H9 (cell line): ENCODE results near the gene EGFR. TPM values are rescaled to one million over a fixed set of nuclear protein-coding genes. Genes with fewer than 3 reads are reported as not detected.

ENCODE experiments used
- DNase-seq: peaks from one replicate; pipeline ENCODE4 v3.0.0-alpha.2; 2017
- H2AFZ ChIP-seq: one replicate; pipeline ENCODE4 v1.6.1; 2013; ENCODE audit warnings: mild to moderate bottlenecking, low read length, control low read depth, moderate library complexity
- H2AK5ac ChIP-seq: 2 replicates; pipeline ENCODE4 v1.6.1; 2013; ENCODE audit warnings: low read length, control low read depth, mixed read lengths; ENCODE audit not compliant: insufficient read length
- H2BK120ac ChIP-seq: one replicate; pipeline ENCODE4 v1.6.1; 2013; ENCODE audit warnings: low read depth, mild to moderate bottlenecking, low read length, control low read depth, inconsistent platforms; ENCODE audit not compliant: poor library complexity, severe bottlenecking
- H2BK12ac ChIP-seq: 2 replicates; pipeline ENCODE4 v1.6.1; 2013; ENCODE audit warnings: low read length, control low read depth, mixed read lengths, low read depth; ENCODE audit not compliant: insufficient read length
- H2BK15ac ChIP-seq: 2 replicates; pipeline ENCODE4 v1.6.1; 2013; ENCODE audit warnings: low read depth, low read length, control low read depth
- H2BK20ac ChIP-seq: one replicate; pipeline ENCODE4 v1.6.1; 2013; ENCODE audit warnings: low read depth, mild to moderate bottlenecking, low read length, control low read depth, inconsistent platforms; ENCODE audit not compliant: poor library complexity, severe bottlenecking
- H2BK5ac ChIP-seq: 2 replicates; pipeline ENCODE4 v1.6.1; 2013; ENCODE audit warnings: low read length, control low read depth, mixed read lengths; ENCODE audit not compliant: insufficient read length
- H3K14ac ChIP-seq: 2 replicates; pipeline ENCODE4 v1.6.1; 2013; ENCODE audit warnings: low read length, control low read depth; ENCODE audit not compliant: insufficient read depth
- H3K18ac ChIP-seq: 2 replicates; pipeline ENCODE4 v1.6.1; 2013; ENCODE audit warnings: low read depth, mild to moderate bottlenecking, mixed read lengths, low read length, control low read depth; ENCODE audit not compliant: insufficient read length
- H3K23ac ChIP-seq: 2 replicates; pipeline ENCODE4 v1.6.1; 2013; ENCODE audit warnings: low read length, control low read depth, mixed read lengths, low read depth; ENCODE audit not compliant: insufficient read length
- H3K23me2 ChIP-seq: 2 replicates; pipeline ENCODE4 v1.6.1; 2013; ENCODE audit warnings: low read depth, mild to moderate bottlenecking, mixed read lengths, low read length, control low read depth; ENCODE audit not compliant: insufficient read length, poor library complexity, severe bottlenecking
- H3K27ac ChIP-seq: 2 replicates; pipeline ENCODE4 v1.5.1; 2013; ENCODE audit warnings: low read length, control low read depth, mixed read lengths, low read depth; ENCODE audit not compliant: insufficient read length
- H3K27me3 ChIP-seq: 2 replicates; pipeline ENCODE4 v1.6.1; 2013; ENCODE audit warnings: low read length, control low read depth, inconsistent platforms; ENCODE audit not compliant: insufficient read depth
- H3K4ac ChIP-seq: 2 replicates; pipeline ENCODE4 v1.6.1; 2013; ENCODE audit warnings: low read depth, mild to moderate bottlenecking, control low read depth, inconsistent platforms, low read length, moderate library complexity
- H3K4me1 ChIP-seq: 2 replicates; pipeline ENCODE4 v1.6.1; 2013; ENCODE audit warnings: low read length, control low read depth, inconsistent platforms; ENCODE audit not compliant: insufficient read depth
- H3K4me2 ChIP-seq: 2 replicates; pipeline ENCODE4 v1.6.1; 2013; ENCODE audit warnings: low read length, control low read depth, mixed read lengths; ENCODE audit not compliant: insufficient read length, insufficient read depth
- H3K56ac ChIP-seq: 2 replicates; pipeline ENCODE4 v1.6.1; 2013; ENCODE audit warnings: low read depth, mild to moderate bottlenecking, mixed read lengths, low read length, control low read depth; ENCODE audit not compliant: insufficient read length
- H3K79me1 ChIP-seq: 2 replicates; pipeline ENCODE4 v1.6.1; 2013; ENCODE audit warnings: low read depth, mild to moderate bottlenecking, moderate library complexity, low read length, control low read depth, inconsistent platforms; ENCODE audit not compliant: insufficient read depth, poor library complexity, severe bottlenecking
- H3K79me2 ChIP-seq: 2 replicates; pipeline ENCODE4 v1.6.1; 2013; ENCODE audit warnings: low read length, control low read depth, inconsistent platforms; ENCODE audit not compliant: insufficient read depth
- H3K9ac ChIP-seq: 2 replicates; pipeline ENCODE4 v1.6.1; 2013; ENCODE audit warnings: low read length, control low read depth, mixed read lengths; ENCODE audit not compliant: insufficient read length; ENCODE audit errors: extremely low read depth
- H3K9me3 ChIP-seq: one replicate; pipeline ENCODE4 v1.6.1; 2013; ENCODE audit warnings: low read depth, low read length, inconsistent platforms; ENCODE audit not compliant: control insufficient read depth
- H3T11ph ChIP-seq: one replicate; pipeline ENCODE4 v1.6.1; 2013; ENCODE audit warnings: mild to moderate bottlenecking, low read length, control low read depth, inconsistent platforms
- H4K20me1 ChIP-seq: one replicate; pipeline ENCODE4 v1.6.1; 2013; ENCODE audit not compliant: control insufficient read depth, insufficient read length, insufficient read depth
- H4K5ac ChIP-seq: 2 replicates; pipeline ENCODE4 v1.6.1; 2013; ENCODE audit warnings: low read depth, mild to moderate bottlenecking, mixed read lengths, low read length, control low read depth; ENCODE audit not compliant: insufficient read length
- H4K8ac ChIP-seq: replicated peaks from 2 replicates; pipeline ENCODE4 v1.6.1; 2013; ENCODE audit warnings: low read length, control low read depth, mixed read lengths, low read depth; ENCODE audit not compliant: insufficient read length
- H4K91ac ChIP-seq: 2 replicates; pipeline ENCODE4 v1.6.1; 2013; ENCODE audit warnings: low read depth, mild to moderate bottlenecking, moderate library complexity, mixed read lengths, low read length, control low read depth; ENCODE audit not compliant: insufficient read length
- H3K27ac Mint-ChIP-seq, 3 experiments: 2 replicates in 2 of 3; 3 replicates in 1 of 3; pipeline ENCODE4 v1.8.0; 2020 to 2021; ENCODE audit warnings: mixed read lengths in 3 of 3, mild to moderate bottlenecking in 1 of 3, moderate library complexity in 1 of 3
- H3K27me3 Mint-ChIP-seq: 2 replicates; pipeline ENCODE4 v1.8.0; 2021; ENCODE audit warnings: low read depth, mild to moderate bottlenecking, moderate library complexity, mixed read lengths
- H3K36me3 Mint-ChIP-seq, 3 experiments: 2 replicates in 2 of 3; 3 replicates in 1 of 3; pipeline ENCODE4 v1.8.0; 2020 to 2021; ENCODE audit warnings: low read depth in 3 of 3, mixed read lengths in 3 of 3; ENCODE audit not compliant: insufficient read depth in 1 of 3
- H3K4me1 Mint-ChIP-seq, 2 experiments: 2 replicates each; pipeline ENCODE4 v1.8.0; 2020; ENCODE audit warnings: mixed read lengths in 2 of 2
- H3K4me3 Mint-ChIP-seq, 2 experiments: 2 replicates in 1 of 2; 3 replicates in 1 of 2; pipeline ENCODE4 v1.8.0; 2020 to 2021; ENCODE audit warnings: mild to moderate bottlenecking in 2 of 2, mixed read lengths in 2 of 2, moderate library complexity in 1 of 2
- H3K9me3 Mint-ChIP-seq, 2 experiments: 2 replicates in 1 of 2; 3 replicates in 1 of 2; pipeline ENCODE4 v1.8.0; 2020; ENCODE audit warnings: mild to moderate bottlenecking in 2 of 2, mixed read lengths in 2 of 2, moderate library complexity in 1 of 2
- WGBS: extraction: QIAGEN DNeasy Blood & Tissue Kit; methylation state at CpG from one replicate; pipeline ENCODE4 v1.1.7; 2013; ENCODE audit warnings: missing lambda C conversion rate, low lambda C conversion rate, mixed read lengths; ENCODE audit not compliant: insufficient read length; ENCODE audit errors: extremely low coverage; 5-methylcytosine and 5-hydroxymethylcytosine counted together
- total RNA-seq: library from RNA; stranded (reverse); gene quantifications from 2 replicates; pipeline ENCODE4 v1.2.1, GENCODE V29; 2021
- TF ChIP-seq, protein P1 (sequence below): fragments of 200-600 bp; sonication (generic); conservative IDR thresholded peaks from 3 replicates; pipeline ENCODE4 v1.8.0; 2021; ENCODE audit warnings: antibody characterized with exemption, mild to moderate bottlenecking

Gene EGFR
- total RNA-seq, 1 experiment from 2014 or later: 3.3 TPM

DNA sequence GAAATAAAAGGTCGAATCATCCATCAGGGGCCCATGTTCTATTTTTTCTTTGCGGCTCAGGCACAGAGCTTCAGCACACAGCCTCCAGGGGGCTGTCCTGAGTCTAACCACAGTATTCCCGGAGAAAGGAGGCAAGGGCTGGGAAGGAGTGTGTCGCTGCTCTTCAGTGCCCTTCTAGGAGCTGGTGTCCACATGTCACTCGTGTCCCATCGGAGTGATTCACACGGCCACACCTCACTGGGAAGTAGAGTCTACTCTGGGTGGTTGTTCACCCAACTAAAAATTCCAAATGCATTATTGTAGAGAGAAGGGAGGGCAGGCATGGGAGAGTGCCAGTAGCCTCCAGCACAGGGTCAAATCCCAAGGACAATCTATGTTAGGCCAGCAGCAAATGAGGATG, 231.5 kb downstream of the EGFR start:
- Mint-ChIP-seq H3K27ac (no peak overlapping the region), H3K9me3 (no peaks in the 10 kb centered on the region; a peak in 1 of 5 replicates), H3K4me3 (no peak overlapping the region; a peak in 1 of 5 replicates), H3K27me3 (peaks cover 41% of the 10 kb centered on the region), H3K4me1 (peaks cover 7 to 8% of the 10 kb centered on the region in 2 experiments), H3K36me3 (no peaks in the 10 kb centered on the region; a peak in 1 of 7 replicates)
- no peak overlapping the region for H2BK5ac ChIP-seq
- H2AK5ac ChIP-seq: no peak overlapping the region
- no peaks in the 10 kb centered on the region for H3K9me3 ChIP-seq
- H3K23me2 ChIP-seq: peaks cover 12% of the 10 kb centered on the region
- H4K5ac ChIP-seq: no peak overlapping the region
- H2BK15ac ChIP-seq: no peak overlapping the region
- peak overlapping the region; percentile 63 for H2AFZ ChIP-seq
- no peak overlapping the region for H3K56ac ChIP-seq
- no peak overlapping the region for H4K91ac ChIP-seq
- H3K27me3 ChIP-seq: peaks cover 16% of the 10 kb centered on the region; the same call in 1 of the 2 replicates
- TF ChIP-seq, protein P1, sequence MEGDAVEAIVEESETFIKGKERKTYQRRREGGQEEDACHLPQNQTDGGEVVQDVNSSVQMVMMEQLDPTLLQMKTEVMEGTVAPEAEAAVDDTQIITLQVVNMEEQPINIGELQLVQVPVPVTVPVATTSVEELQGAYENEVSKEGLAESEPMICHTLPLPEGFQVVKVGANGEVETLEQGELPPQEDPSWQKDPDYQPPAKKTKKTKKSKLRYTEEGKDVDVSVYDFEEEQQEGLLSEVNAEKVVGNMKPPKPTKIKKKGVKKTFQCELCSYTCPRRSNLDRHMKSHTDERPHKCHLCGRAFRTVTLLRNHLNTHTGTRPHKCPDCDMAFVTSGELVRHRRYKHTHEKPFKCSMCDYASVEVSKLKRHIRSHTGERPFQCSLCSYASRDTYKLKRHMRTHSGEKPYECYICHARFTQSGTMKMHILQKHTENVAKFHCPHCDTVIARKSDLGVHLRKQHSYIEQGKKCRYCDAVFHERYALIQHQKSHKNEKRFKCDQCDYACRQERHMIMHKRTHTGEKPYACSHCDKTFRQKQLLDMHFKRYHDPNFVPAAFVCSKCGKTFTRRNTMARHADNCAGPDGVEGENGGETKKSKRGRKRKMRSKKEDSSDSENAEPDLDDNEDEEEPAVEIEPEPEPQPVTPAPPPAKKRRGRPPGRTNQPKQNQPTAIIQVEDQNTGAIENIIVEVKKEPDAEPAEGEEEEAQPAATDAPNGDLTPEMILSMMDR: peak; percentile 84
- H3K79me2 ChIP-seq: no peaks in the 10 kb centered on the region
- H3K18ac ChIP-seq: no peak overlapping the region
- no peak overlapping the region for H3T11ph ChIP-seq
- H4K20me1 ChIP-seq: no peaks in the 10 kb centered on the region
- H3K14ac ChIP-seq: no peak overlapping the region
- H4K8ac ChIP-seq: no peak overlapping the region
- peak; percentile 77 for DNase-seq
- H3K27ac ChIP-seq: no peak overlapping the region
- no peaks in the 10 kb centered on the region for H3K79me1 ChIP-seq
- no peaks in the 10 kb centered on the region for H3K4me1 ChIP-seq
- H3K9ac ChIP-seq: no peak overlapping the region
- H2BK120ac ChIP-seq: no peak overlapping the region
- WGBS: no CpG with 5 or more reads among the region's 7 CpGs
- H2BK20ac ChIP-seq: no peak overlapping the region
- no peak overlapping the region for H3K23ac ChIP-seq
- no peak overlapping the region for H3K4ac ChIP-seq
- H2BK12ac ChIP-seq: no peak overlapping the region
- H3K4me2 ChIP-seq: peak overlapping the region; percentile 33
